Hematopoietic multipotent progenitor cell (in vitro differentiated cells): Measurements from ENCODE around the gene CNMD. TPM values are rescaled to one million over a fixed set of nuclear protein-coding genes. Genes with fewer than 3 reads are reported as not detected.

Source experiments
- DNase-seq, 3 donors: peaks; one replicate each; pipeline ENCODE4 v3.0.0-alpha.2; 2011 to 2015; ENCODE audit warnings: low read depth in 2 of 3, low spot score in 2 of 3
- total RNA-seq: library from RNA; depleted of rRNA; stranded (reverse); fragments of >200 nt; gene quantifications from one replicate; pipeline ENCODE4 v1.2.3, GENCODE V29; 2012

CNMD gene
- 1.3 TPM for total RNA-seq

- DNase-seq, result no peak
Measured at GRCh38 chr13:52739468-52740071, at the start of gene CNMD. CNMD (minus strand) TSS chr13:52739820; CDS start chr13:52739701, 119 bp downstream.

- DNase-seq, result no peak
Measured at GRCh38 chr13:52788011-52788410, 48.4 kb upstream of the CNMD start.

GRCh38 chr13:52787235-52787634 is 47.6 kb upstream of the CNMD start:
- DNase-seq, result no peak

GRCh38 chr13:52786766-52787165 is 47.1 kb upstream of the CNMD start:
- DNase-seq, result no peak

GRCh38 chr13:52785739-52786138 is 46.1 kb upstream of the CNMD start:
- DNase-seq, result no peak

- no peak for DNase-seq
Measured at GRCh38 chr13:52784591-52785340, 45.1 kb upstream of the CNMD start.

GRCh38 chr13:52783943-52784342 is 44.3 kb upstream of the CNMD start:
- DNase-seq, result no peak

GRCh38 chr13:52782471-52783448 is 43.1 kb upstream of the CNMD start:
- DNase-seq, result no peak

- DNase-seq, result no peak
Measured at GRCh38 chr13:52780611-52781010, 41.0 kb upstream of the CNMD start.

GRCh38 chr13:52780092-52780491 is 40.5 kb upstream of the CNMD start:
- no peak for DNase-seq

- no peak for DNase-seq
Measured at GRCh38 chr13:52779103-52779502, 39.5 kb upstream of the CNMD start.

GRCh38 chr13:52776726-52777125 is 37.1 kb upstream of the CNMD start:
- DNase-seq, result no peak

- no peak for DNase-seq
Measured at GRCh38 chr13:52775511-52775910, 35.9 kb upstream of the CNMD start.

GRCh38 chr13:52767949-52768516 is 28.4 kb upstream of the CNMD start:
- DNase-seq, result no peak

- no peak for DNase-seq
Measured at GRCh38 chr13:52765611-52766390, 26.2 kb upstream of the CNMD start.

GRCh38 chr13:52760077-52760476 is 20.5 kb upstream of the CNMD start:
- DNase-seq, result no peak

GRCh38 chr13:52758114-52758513 is 18.5 kb upstream of the CNMD start:
- DNase-seq, result no peak

GRCh38 chr13:52751196-52751595 is 11.6 kb upstream of the CNMD start:
- no peak for DNase-seq

GRCh38 chr13:52750713-52751112 is 11.1 kb upstream of the CNMD start:
- no peak for DNase-seq

GRCh38 chr13:52749419-52749818 is 9.8 kb upstream of the CNMD start:
- no peak for DNase-seq
